ENCODE results near the gene FAM13A.
"Not testable (repeated sequence)": the region's sequence is repeated elsewhere in the genome, so short reads cannot be mapped to it uniquely, and the experiment has no call there.

Gene FAM13A

DNA sequence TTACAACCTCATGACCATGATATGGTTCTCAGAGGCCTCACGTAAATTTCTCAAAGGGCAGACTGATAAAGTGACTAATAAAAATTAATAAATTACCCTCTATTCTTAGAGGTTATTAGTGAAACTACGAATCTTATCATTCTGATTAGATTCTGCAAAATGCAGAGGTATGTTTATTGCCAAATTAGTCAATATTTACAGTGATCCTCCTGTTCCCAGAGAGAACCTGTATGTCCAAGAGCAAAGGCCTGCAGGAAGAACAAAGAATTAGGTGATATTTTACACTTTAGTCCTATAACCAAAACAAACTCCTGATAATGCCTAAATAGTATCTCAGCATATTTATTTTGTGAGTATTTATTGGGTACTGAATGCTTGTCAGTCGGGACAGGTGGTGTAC is 58.1 kb downstream of the FAM13A start:
- DNase-seq: no peak

DNA sequence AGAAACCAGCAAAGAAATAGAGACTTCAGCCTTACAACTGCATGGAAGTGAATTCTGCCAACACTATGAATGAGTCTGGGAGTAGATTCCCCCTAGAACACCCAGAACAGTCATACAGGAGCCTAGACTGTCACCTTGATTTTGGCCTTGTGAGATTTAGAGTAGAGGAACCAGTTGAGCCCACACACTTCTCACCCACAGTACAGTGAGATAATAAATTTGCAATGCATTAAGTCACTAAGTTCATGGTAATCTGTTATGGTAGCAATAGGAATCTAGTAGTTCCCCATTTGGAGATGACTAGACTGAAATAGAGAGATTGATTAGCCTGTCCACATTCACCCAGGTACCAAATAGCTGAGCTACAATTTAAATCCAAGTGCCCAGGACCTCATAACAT is 59.0 kb downstream of the FAM13A start:
- no peak for DNase-seq

DNA sequence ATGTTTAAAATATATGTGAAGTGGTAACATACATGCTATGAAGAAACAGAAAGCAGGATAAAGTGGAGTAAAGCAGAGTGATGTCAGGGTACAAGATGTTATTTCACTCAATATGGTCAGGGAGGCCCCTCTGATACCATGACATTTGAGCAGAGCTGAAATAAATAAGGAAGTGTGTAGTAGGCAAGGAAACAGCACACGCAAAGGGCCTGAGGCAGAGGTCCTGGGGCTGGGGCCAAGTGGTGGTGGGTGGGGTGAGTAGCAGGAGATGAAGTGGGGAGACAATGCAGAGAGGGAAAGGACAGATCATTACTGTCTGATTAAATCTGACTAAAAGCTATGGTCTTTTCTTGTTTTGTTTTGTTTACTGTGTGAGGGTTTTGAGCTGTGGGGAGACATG is 61.1 kb downstream of the FAM13A start:
- DNase-seq: no peak

DNA sequence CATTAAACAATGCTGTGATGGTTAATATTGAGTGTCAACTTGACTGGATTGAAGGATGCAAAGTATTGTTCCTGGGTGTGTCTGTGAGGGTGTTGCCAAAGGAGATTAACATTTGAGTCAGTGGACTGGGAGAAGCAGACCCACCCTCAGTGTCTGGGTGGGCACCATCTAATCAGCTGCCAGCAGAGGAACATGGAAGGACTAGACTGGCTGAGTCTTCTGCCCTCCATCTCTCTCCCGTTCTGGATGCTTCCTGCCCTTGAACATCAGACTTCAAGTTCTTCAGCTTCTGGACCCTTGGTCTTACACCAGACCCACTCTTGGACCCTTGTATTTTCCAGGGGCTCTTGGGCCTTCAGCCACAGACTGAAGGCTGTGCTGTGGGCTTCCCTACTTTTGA is 61.7 kb downstream of the FAM13A start:
- not testable (repeated sequence) for DNase-seq

DNA sequence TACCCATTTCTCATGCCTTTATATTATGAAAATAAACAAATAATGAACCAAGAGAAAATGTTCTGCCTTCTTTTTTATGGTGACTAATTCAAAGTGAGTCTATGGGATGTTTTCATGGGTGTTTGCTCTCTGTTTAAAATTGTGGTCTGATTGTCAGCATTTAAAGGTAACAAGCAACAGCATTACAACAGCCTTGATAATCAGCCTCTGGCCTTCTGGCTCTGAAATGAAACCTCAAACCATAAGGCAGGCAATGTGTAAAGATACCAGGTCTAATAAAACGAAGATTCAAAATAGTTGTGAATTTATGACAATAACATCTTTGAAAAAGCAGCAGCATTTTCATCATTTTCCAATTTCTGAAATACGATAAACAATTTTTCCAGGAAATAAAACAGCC is 63.7 kb downstream of the FAM13A start:
- DNase-seq: no peak

DNA sequence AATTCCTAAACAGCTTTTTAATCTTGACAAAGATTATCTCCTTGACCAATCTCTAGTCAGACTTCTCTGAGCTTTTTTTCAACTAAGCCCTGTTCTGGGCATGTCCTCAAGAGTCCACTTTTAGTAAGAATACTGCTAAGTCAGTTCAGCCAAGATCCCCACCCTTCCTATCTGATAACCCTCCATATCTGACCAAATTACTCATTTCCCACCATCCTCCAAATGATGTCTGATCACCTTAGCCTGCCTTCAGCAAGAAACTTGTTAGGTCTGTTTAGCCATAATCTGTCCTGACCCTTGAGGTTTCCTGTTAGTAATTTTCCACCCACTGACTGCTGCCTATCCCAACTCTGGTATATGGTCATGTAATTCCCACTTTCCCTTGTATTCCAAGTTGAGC is 65.2 kb downstream of the FAM13A start:
- no peak for DNase-seq

DNA sequence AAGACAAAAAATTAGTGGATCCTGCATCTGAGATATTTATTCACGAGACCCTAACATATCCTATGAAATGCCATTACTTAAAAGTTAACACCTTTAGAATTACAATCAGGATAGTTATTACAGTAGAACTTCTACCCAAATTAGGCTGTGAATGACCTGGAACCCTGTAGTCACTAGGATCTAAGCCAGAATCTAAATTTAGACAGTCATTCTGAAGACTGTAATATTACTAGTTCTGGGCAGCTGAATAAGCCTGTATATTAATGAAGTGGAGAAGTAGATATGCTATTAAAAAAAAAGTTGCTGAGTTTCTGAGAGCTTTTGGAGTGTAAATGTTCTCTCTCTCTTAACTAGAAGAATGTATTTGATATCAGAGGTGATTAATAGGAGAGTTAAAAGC is 67.0 kb downstream of the FAM13A start:
- DNase-seq: no peak

DNA sequence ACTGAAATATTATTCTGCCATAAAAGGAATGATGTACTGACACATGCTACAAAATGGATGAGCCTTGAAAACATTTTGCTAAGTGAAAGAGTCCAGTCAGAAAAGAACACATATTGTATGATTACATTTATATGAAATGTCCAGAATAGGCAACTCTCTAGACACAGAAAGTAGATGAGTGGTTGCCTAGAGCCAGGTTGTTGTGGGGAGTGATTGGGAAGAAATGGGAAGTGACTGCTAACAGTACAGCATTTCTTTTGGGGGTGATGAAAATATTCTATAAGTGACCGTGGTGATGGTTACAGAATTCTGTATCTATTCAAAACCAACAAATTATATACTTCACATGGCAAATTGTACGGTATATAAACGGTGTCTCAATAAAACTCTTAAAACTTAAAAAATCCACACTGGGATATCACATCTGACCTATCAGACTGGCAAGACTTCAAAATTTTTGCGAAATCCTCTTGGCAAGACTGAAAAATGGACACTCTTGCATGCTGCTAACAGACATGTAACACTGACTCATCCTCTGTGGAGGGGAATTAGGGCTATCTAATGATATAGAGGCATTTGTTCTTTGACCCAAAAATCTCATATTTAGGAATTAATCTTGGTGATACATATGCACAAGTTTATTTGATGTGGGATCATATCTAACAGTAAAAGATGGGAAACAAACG is 71.8 kb downstream of the FAM13A start:
- DNase-seq: peak; percentile 81

DNA sequence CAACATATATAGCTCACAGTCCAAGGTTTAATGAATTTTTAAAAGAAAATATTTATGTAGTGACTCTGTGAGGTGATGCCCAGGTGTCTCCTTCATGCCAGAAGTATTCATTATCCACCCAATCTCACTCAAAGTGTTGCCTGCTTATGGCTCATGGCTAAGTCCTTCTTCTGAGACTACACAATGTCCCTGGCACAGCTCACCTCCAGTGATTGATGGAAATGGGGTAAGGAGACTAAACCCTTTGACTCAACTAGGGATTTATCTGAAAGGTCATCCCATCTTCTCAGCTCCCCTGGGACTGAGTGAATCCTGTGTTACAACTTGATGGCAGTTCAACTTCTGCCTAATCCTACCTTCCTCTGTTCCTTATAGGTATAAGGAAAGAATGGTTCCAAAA is 74.2 kb downstream of the FAM13A start:
- no peak for DNase-seq

DNA sequence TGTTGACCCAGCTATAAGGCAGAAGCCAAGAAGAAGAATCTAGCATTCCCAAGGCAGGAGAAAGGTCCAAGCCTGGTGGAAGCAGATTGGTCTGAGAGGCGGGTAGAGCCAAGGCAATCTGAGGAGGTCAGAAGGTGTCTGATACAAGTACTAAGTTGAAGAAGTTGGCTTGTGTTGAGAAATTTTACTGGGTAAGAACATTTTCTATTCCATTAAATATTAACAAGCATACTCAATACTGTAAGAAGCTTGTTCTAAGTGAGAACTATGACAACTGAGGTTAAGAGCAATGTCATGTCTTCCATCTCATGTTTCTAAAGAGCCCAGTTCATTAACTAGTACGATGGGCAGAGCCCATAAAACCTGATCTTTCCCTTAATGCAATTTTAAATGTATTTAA is 75.0 kb downstream of the FAM13A start:
- no peak for DNase-seq

DNA sequence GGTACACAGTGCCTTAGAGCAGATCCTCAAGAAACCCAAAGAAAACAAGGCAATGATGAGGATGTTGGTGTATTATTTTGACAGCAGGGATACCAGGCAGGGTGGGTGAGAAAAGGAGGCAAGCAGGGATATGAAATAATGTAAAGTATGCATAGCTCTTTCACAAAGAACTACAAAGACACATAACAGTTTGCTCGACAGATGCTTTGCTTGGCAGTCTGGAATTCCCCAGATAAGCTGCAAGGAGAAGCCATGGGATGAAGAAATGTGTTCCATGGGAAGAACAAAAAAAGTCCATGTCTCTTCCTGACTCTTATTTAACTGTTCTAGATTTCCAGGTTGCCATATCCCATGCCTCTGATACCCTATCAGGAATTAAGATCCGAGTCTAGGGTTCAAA is 75.4 kb downstream of the FAM13A start:
- no peak for DNase-seq

DNA sequence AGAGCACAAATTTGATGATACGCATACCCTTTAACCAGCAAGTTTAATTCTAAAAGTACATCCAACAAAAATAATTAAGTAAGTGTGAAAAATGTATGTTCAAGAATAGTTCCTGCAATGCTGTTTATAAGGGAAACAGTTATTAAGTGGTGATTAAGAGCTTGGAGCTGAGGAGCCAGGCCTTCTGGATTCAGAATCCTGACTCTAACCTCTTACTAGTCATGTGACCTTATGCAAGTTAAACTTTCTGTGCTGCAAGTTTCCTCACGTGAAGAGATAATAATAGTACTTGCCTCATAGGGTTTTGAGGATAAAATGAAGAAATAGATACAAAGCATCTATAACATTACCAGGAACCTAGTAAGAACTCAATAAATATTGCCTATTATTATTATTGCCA is 77.7 kb downstream of the FAM13A start:
- DNase-seq: no peak

DNA sequence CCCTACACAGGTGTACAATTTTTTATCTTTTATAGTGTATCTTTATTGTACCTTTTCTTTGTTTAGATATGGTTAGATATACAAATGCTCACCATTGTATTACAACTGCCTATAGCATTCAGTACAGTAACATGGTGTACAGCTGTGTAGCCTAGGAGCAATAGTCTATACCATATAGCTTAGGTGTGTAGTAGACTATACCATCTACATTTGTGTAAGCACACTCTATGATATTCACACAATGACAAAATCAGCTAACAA is 80.3 kb downstream of the FAM13A start:
- DNase-seq: no peak

DNA sequence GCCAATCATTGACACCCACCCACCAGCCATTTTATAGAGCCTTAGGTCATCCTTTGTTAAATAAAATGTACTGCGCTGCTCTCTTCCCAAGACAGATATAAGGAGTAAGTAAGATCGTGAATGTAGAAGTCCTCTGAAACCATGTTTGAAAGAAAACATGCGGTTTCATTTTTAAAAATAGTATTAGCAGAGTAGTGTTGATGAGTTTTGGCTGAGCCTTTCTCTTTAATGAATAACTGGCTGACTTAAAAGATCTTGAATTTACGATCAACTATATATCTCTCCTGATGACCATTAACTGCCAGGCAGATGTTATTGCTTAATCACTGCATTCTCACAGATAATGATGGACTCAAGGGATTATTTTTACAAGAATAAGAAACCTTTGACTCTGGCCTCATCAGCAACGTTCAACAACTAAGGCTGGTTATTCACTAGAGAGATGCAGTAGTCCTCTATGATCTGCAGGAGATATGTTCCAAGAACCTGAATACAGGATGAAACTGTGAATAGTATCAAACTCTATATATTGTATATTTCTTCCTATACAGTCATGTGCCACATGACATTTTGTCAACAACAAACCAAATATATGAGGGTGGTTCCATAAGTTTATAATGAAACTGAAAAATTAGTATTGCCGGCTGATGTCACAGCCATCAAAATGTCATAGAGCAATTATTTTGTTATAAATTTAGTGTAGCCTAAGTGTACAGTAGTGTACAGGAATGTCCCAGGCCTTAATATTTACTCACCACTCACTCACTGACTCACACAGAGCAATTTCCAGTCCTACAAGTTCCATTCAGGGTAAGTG is 80.8 kb downstream of the FAM13A start:
- DNase-seq: no peak

DNA sequence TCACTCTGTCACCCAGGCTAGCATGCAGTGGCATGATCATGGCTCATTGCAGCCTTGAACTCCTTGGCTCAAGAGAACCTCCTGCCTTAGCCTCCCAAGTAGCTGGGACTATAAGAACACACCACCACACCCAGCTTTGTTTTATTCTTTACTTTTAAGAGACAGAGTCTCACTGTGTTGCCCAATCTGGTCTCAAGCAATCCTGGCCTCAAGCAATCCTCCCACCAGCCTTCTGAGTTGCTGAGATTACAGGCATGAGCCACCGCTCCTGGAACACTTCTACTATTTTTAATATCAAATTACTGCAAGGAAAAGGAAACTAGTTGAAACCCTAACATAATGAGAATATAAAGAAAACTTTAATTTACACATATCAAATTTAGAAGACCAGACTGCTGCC is 85.4 kb downstream of the FAM13A start:
- DNase-seq: no peak

DNA sequence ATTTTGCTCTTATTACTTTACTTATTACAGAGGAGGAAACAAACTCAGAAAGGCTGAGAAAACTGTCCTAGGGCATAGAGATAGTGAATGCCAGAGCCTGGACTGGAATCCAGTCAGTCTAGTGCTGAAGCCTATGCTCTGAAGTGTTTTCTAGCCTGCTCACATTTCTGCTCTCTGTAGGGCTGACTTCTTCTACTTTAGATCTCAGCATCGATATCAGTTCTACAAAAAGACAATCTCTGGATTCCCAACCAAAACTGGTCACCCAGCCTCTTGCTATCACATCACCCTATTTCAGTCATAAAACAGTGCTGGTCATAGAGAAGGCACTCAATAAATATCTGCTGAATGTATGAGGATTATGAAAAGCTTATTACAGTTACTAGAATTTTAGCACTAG is 87.2 kb downstream of the FAM13A start:
- DNase-seq: no peak

DNA sequence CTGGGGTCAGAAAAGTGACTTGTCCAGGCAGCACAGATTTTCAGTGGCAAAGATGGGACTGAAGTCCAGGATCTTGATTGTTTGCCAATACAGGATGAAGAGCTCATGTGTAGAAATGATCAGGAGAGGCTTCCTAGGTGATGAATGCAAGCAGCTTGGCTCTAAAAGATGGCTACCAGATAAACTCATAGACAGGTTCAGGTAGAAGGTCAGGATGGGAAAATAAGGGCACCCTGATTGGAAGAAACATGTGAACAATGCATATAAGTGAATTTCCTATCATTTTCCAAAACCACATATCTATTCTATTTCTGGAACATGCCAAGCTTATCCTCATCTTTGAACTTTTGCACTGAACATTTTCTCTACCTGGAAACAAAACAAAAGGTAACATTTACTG is 87.7 kb downstream of the FAM13A start:
- no peak for DNase-seq

DNA sequence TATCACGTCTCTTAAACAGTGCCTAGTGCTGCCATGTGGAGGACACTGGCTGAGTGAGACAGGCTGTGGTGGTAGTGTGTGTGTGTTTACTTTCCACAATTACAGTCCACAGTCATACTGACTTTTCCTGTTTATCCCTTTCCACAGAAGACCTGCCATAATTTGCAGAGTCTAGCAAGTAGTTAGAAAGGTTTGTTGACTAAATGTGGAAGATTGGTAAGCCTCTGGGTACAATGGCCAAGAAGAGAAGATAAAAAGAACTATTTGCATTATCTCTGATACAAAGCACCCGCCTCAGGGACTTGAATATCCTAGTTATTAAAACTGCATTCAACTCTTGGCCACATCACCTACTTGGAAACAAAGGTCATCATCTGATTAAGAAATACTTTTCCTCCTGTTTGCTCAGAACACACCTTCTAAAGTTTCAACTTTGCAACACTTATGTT is 89.1 kb downstream of the FAM13A start:
- DNase-seq: no peak

DNA sequence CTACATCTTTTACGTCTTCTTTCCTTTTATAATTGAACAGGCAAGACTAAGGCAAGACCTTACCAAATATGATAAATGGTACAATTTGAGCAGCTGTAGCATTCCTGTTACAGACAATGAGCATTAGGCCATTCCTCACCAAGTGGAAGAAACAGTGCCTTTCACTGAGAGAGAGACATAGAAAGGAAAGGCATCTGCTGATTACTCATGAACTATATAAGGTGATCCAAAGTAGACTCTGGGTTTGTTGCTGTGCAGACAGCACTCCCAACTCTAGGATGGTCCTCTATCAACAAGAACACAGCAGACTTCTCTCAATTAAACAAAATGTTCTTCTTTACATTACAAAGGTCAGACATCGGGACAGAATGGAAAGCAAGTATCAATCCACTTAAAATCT is 91.9 kb downstream of the FAM13A start:
- no peak for DNase-seq

DNA sequence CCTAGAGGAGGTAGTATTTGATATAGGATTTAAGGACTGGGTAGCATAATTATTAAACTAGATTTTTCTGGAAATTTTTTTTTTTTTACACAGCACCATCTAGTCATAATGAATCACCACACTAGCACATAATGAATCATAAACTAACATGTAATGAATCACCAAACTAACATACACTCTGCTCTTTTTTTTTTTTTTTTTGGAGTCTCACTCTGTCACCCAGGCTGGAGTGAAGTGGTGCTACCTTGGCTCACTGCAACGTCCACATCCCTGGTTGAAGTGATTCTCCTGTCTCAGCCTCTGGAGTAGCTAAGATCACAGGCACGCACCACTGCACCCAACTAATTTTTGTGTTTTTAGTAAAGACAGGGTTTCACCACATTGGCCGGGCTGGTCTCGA is 92.5 kb downstream of the FAM13A start:
- peak; percentile 15 for DNase-seq

DNA sequence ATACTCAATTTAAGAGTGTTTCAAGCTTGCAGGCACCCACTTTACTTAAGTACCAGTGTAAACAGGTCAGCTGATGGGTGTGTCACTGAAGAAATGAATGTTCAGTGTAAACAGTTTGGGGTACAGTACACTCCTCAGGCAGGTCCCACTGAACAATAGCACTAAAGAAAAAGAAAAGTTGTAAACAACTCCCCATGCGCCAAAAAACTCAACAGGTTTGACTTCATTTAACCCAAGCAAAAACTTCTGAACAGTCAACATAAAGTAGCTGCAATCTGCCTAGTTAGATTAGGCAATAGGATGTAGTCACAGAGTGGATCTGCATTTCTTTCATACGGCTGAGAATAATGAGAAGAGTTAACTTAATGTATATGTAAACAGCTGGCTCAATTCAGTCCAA is 93.2 kb downstream of the FAM13A start:
- no peak for DNase-seq

DNA sequence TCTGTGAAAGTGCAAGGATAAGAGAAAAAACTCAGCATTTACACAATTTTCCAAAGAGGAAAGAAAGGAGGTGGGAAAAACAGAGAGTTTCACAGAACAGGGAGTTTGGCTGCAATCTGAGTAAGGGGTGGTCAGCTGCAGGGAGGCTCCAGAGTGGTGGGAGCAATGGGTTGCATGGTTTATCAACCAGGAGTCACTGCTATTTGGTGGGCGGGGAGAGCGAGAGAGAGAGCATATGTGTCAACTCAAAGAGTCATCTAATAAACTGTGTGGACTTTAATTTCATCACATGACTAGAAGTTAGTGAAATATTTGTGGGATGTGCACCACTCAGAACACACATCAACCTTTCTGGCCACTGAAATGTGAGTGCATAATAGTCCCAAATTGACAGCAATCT is 94.6 kb downstream of the FAM13A start:
- no peak for DNase-seq

DNA sequence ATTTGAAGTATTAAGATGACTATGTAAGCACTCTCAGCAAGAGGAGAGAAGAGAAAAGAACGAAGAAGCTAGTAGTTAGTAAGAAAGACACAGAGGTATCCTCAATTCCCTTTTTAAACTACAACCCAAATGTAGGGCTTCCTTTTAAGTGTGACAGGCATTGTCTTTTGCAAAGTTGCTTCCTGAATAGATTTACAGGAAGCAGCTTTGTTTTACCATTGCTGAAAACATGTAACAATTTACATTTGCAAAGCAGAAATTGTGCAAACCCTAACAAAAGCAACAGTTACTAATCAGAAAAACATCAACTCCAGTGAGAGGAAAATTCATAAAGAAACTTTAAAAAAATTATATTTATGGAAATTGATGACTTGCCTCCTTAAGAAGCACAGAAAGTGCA is 96.4 kb downstream of the FAM13A start:
- DNase-seq: no peak

DNA sequence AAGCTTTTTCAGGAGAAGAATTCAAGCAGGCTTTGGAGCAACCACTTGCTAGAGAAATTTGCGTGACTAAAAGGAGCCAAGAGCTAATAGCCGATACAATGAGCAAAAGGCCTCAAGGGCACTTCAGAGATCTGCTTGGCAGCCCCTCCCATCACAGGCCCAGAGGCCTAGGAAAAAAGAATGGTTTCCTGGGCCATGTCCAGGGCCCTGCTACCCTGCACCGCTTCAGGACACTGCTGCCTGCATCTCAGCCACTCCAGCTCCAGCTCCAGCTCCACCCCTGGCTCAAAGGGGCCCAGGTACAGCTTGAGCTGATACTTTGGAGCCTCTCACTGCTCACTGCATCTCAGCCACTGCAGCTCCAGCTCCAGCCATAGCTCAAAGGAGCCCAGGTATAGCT is 98.9 kb downstream of the FAM13A start:
- DNase-seq: no peak

DNA sequence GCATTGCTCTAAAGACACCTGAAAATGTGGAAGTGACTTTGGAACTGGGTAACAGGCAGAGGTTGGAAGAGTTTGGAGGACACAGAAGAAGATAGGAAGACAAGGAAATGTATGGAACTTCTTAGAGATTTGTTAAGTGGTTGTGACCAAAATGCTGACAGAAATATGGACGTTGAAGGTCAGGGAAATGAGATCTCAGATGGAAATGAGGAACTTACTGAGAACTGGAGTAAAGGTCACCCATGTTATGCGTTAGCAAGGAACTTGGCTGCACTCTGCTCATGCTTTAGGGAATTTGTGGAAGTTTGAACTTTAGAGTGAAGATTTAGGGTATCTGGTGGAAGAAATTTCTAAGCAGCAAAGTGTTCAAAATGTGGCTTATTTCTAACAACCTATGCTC is 99.4 kb downstream of the FAM13A start:
- no peak for DNase-seq
